Measurements from ENCODE around the gene SMU1.

DNA sequence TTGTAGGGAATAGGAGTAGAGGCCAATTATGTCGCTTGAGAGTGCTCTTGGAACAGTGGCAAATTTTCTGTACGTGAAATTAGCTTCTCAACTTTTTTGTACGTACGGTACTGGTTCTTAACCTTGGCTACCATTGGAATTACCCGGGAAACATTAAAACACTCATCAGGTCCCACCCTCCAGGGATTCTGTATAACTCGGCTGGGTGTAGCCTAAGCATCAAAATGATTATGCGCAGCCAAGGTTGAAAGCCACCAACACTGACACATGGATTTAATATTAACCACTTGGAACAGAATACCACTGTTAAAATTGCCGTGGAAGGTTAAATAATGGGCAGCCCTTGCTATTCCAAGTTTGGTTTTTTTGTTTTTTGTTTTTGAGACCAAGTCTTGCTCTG, 34.0 kb downstream of the SMU1 start:
- TF ChIP-seq ZNF302 (tag by site-specific recombination; IDR thresholded peaks at IDR 0.05; ENCODE audit: low read depth) (no peak), ZNF23 (tag by site-specific recombination; IDR thresholded peaks at IDR 0.05; ENCODE audit: borderline replicate concordance) (no peak), ZNF776 (tag by site-specific recombination; IDR thresholded peaks at IDR 0.05; ENCODE audit: borderline replicate concordance) (no peak), TCF7L2 (IDR thresholded peaks at IDR 0.05; ENCODE audit: borderline replicate concordance, low read depth, low read length) (no peak), ZNF2 (tag by site-specific recombination; IDR thresholded peaks at IDR 0.05) (no peak), ZNF510 (tag by site-specific recombination; IDR thresholded peaks at IDR 0.05; ENCODE audit: insufficient replicate concordance) (no peak), ZNF629 (tag by site-specific recombination; IDR thresholded peaks at IDR 0.05) (no peak)
- TF ChIP-seq, protein P1, sequence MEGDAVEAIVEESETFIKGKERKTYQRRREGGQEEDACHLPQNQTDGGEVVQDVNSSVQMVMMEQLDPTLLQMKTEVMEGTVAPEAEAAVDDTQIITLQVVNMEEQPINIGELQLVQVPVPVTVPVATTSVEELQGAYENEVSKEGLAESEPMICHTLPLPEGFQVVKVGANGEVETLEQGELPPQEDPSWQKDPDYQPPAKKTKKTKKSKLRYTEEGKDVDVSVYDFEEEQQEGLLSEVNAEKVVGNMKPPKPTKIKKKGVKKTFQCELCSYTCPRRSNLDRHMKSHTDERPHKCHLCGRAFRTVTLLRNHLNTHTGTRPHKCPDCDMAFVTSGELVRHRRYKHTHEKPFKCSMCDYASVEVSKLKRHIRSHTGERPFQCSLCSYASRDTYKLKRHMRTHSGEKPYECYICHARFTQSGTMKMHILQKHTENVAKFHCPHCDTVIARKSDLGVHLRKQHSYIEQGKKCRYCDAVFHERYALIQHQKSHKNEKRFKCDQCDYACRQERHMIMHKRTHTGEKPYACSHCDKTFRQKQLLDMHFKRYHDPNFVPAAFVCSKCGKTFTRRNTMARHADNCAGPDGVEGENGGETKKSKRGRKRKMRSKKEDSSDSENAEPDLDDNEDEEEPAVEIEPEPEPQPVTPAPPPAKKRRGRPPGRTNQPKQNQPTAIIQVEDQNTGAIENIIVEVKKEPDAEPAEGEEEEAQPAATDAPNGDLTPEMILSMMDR (tag by site-specific recombination; IDR thresholded peaks at IDR 0.05) = no peak
- TF ChIP-seq, protein P2, sequence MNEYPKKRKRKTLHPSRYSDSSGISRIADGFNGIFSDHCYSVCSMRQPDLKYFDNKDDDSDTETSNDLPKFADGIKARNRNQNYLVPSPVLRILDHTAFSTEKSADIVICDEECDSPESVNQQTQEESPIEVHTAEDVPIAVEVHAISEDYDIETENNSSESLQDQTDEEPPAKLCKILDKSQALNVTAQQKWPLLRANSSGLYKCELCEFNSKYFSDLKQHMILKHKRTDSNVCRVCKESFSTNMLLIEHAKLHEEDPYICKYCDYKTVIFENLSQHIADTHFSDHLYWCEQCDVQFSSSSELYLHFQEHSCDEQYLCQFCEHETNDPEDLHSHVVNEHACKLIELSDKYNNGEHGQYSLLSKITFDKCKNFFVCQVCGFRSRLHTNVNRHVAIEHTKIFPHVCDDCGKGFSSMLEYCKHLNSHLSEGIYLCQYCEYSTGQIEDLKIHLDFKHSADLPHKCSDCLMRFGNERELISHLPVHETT (tag by site-specific recombination; IDR thresholded peaks at IDR 0.05) = no peak
